ENCODE measurements around the gene TMEM131L.

The TMEM131L gene

DNA sequence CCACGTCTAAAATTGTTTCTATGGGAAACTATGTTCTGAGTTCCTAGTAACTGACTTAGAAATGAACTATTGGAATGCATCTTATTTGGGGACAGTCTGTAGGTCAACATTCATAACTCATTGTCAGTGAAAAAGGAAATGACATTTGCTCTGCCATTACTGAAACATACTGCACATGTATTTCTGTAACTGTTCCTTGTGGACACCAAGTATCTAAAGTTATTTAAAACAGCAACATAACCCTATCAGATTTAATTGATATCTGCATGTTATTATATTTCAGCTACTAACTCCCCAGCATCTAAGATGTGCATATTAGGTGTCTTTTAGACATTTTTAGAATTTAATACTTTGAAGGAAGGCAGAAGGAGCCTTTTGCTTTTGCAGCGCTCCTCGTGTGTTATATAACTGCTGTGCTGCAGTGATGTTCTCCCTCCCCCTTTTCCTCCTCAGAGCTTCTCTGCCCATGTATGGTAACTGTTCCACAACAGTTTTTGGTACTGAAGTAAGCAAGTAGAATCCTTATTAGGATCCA lies 37.2 kb upstream of the TMEM131L start:
- Histone ChIP-seq H3K4me3 (no peak overlapping the region), H3K4me1 (peaks cover 0 to 53% (median 22%) of the 10 kb centered on the region in 4 donors), H3K27me3 (no peaks in the 10 kb centered on the region), H3K27ac (peak overlapping the region; percentile 67 to 79), H3K36me3 (no peaks in the 10 kb centered on the region), H3K9me3 (no peaks in the 10 kb centered on the region)
- no peak for DNase-seq
- intact Hi-C loops (cut with DNase I; ENCODE audit: low total_unique reads), result no loop called here
- TF ChIP-seq, protein P1, sequence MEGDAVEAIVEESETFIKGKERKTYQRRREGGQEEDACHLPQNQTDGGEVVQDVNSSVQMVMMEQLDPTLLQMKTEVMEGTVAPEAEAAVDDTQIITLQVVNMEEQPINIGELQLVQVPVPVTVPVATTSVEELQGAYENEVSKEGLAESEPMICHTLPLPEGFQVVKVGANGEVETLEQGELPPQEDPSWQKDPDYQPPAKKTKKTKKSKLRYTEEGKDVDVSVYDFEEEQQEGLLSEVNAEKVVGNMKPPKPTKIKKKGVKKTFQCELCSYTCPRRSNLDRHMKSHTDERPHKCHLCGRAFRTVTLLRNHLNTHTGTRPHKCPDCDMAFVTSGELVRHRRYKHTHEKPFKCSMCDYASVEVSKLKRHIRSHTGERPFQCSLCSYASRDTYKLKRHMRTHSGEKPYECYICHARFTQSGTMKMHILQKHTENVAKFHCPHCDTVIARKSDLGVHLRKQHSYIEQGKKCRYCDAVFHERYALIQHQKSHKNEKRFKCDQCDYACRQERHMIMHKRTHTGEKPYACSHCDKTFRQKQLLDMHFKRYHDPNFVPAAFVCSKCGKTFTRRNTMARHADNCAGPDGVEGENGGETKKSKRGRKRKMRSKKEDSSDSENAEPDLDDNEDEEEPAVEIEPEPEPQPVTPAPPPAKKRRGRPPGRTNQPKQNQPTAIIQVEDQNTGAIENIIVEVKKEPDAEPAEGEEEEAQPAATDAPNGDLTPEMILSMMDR (IDR thresholded peaks at IDR 0.05), result no peak

DNA sequence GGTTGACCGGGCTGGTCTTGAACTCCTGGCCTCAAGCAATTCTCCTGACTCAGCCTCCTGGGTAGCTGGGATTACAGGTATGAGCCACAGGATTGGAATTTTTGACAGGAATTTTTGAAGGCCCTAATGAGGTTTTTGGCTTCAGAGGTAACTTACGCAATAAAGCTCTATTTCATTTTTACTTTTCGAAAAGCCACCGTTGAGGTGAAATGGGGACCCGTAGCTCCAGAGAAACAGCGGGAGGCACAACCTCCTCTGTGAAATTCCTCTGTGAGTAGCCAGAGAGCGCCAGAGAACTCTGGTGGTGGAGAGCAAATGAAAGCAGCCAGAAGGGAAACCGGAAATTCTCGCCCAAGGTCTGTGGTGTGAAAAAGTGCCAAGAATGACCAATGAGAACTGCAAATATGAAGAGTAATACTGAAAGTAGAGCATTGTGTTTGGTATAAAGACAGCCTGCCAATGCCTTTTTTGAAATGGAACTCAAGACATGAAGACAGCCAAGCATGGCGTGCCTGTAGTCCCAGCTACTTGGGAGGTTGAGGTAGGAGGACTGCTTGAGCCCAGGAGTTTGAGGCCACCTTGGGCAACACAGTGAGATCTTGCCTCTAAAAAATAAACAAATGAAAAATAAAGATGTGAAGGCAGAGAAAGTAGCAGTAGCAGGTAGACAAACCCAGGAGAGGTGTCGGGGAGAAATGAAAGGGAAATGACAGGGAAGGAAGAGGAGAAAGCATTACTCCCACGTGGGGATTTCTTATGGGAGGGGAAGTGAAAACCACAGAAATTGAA lies 33.0 kb upstream of the TMEM131L start:
- TF ChIP-seq, protein P1 (IDR thresholded peaks at IDR 0.05), result peak; percentile 45 to 47
- Histone ChIP-seq H3K4me3 (no peak overlapping the region), H3K9me3 (no peaks in the 10 kb centered on the region), H3K27me3 (no peaks in the 10 kb centered on the region), H3K4me1 (peaks cover 0 to 44% (median 16%) of the 10 kb centered on the region in 4 donors), H3K27ac (peak overlapping the region; percentile 29 to 79), H3K36me3 (no peaks in the 10 kb centered on the region)
- intact Hi-C loops (cut with DNase I; ENCODE audit: low total_unique reads), result no loop called here
- peak; percentile 55 to 76 for DNase-seq

DNA sequence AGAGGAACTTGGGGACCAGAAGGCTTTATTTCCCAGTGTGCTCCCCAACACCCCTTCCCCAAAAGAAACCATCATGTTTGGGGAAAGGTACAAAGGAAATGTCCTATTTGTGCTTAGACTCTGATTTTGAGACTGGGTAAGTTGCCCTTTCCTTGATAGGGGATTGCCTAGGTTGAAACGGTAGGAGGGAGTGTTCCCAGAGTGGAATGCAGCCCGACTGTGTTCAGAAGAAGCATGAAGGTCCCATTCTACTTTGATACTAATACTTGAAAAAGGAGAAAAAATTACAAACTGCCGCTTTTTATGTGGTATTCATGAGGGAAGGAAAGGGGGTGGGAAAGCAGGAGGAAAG lies 32.4 kb upstream of the TMEM131L start:
- peaks cover 0 to 38% (median 10%) of the 10 kb centered on the region in 4 donors for H3K4me1 ChIP-seq
- no peak overlapping the region for H3K4me3 ChIP-seq
- TF ChIP-seq, protein P1 (IDR thresholded peaks at IDR 0.05), result no peak
- H3K27me3 ChIP-seq, result no peaks in the 10 kb centered on the region
- peak overlapping the region; percentile 29 to 79 for H3K27ac ChIP-seq
- H3K36me3 ChIP-seq, result no peaks in the 10 kb centered on the region
- no peaks in the 10 kb centered on the region for H3K9me3 ChIP-seq
- intact Hi-C loops (cut with DNase I; ENCODE audit: low total_unique reads), result no loop called here
- DNase-seq, result no peak

DNA sequence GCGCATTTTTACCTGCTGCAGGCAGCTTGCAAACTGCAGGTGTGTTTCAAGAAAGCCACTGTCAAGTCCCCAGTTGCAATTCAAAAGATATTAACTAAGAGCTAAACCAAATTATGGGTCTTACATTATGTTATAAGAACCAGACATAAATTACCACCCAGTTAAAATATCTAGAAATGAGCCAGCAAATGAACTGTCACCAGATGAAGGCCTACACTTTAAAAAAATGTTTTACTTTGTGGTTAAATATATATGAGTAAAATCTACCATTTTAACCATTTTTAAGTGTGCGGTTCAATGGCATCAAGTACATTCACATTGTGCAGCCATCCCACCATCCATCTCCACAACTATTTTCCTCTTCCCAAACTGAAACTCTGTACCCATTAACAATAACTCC lies 32.0 kb upstream of the TMEM131L start:
- Histone ChIP-seq H3K4me3 (no peak overlapping the region), H3K27me3 (no peaks in the 10 kb centered on the region), H3K4me1 (peaks cover 0 to 34% (median 8%) of the 10 kb centered on the region in 4 donors), H3K27ac (no peak overlapping the region), H3K36me3 (no peaks in the 10 kb centered on the region), H3K9me3 (no peaks in the 10 kb centered on the region)
- intact Hi-C loops (cut with DNase I; ENCODE audit: low total_unique reads), result no loop called here
- TF ChIP-seq, protein P1 (IDR thresholded peaks at IDR 0.05), result no peak
- no peak for DNase-seq

DNA sequence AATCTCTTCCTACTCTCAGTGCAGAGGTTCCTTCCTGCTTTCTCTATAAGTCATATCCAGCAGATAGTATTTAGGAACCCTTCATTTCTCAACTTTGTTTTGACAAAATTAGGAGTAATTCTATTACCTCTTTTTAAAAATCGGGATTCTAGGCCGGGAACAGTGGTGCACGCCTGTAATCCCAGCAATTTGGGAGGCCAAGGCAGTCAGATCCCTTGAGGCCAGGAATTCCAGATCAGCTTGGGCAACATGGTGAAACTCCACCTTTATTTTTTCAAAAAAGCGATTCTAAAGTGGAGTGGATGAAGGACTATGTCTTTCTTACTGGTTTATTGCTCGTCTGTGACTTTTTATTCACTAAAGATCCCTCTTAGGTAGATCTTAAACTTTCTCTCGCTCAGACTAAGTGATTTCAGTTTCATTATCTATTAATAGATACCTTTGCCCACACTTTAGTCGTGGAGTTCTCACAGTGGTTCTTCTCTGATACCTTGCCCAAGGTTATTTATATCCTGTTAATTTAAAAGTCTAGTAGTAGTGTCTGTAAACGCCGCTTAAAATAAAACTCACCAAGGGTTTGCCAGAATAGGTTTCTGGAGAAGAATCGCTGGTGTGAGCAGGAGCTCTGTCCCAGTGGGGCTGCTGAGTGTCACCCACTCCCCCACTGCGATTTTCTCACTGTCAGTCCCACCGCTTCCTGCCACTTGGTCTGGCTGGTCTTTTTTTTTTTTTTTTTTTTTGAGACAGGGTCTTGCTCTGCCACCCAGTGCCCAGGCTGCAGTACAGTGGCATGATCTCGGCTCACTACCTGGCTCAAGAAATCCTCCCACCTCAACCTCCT lies 27.0 kb upstream of the TMEM131L start:
- Histone ChIP-seq H3K4me1 (peaks cover 0 to 8% (median 0%) of the 10 kb centered on the region in 4 donors), H3K4me3 (peak overlapping the region; percentile 25 to 41), H3K27ac (peak overlapping the region; percentile 54 to 65), H3K27me3 (no peaks in the 10 kb centered on the region), H3K36me3 (no peaks in the 10 kb centered on the region), H3K9me3 (no peaks in the 10 kb centered on the region)
- DNase-seq, result no peak
- TF ChIP-seq, protein P1 (IDR thresholded peaks at IDR 0.05), result no peak
- intact Hi-C loops (cut with DNase I; ENCODE audit: low total_unique reads), result no loop called here
